Small intestine (tissue), 16 donors: Measurements from ENCODE around the gene PRSS38. TPM values are rescaled to one million over a fixed set of nuclear protein-coding genes. Genes with fewer than 3 reads are reported as not detected.

Source experiments
- DNase-seq, 2 donors: peaks; one replicate each; pipeline versions ENCODE4 v3.0.0 to v3.0.0-alpha.2; 2013
- FAIRE-seq: peaks from 2 replicates; lab custom pipeline; 2012; peaks lifted over from hg19 to GRCh38; lab: Jason Lieb, UNC
- H3K27ac ChIP-seq, 3 donors: one replicate each; pipeline ENCODE4 v1.5.1; 2013; ENCODE audit warnings: low read length in 2 of 3, mild to moderate bottlenecking in 2 of 3, control low read depth in 1 of 3, inconsistent platforms in 1 of 3, low read depth in 1 of 3, moderate library complexity in 1 of 3
- H3K27me3 ChIP-seq, 3 donors: one replicate each; pipeline ENCODE4 v1.6.1; 2013; ENCODE audit warnings: low read length in 3 of 3, inconsistent platforms in 1 of 3; ENCODE audit not compliant: control insufficient read depth in 3 of 3, insufficient read depth in 3 of 3
- H3K36me3 ChIP-seq, 3 donors: one replicate each; pipeline ENCODE4 v1.6.1; 2013; ENCODE audit warnings: low read length in 3 of 3, inconsistent platforms in 1 of 3, low read depth in 1 of 3, mild to moderate bottlenecking in 1 of 3, moderate library complexity in 1 of 3; ENCODE audit not compliant: control insufficient read depth in 3 of 3, insufficient read depth in 2 of 3
- H3K4me1 ChIP-seq, 3 donors: one replicate each; pipeline ENCODE4 v1.6.1; 2013; ENCODE audit warnings: low read length in 2 of 3, inconsistent platforms in 1 of 3, low read depth in 1 of 3, mild to moderate bottlenecking in 1 of 3, moderate library complexity in 1 of 3; ENCODE audit not compliant: control insufficient read depth in 3 of 3, insufficient read depth in 2 of 3
- H3K4me3 ChIP-seq, 3 donors: one replicate each; pipeline ENCODE4 v1.5.1; 2013; ENCODE audit warnings: low read length in 3 of 3, control low read depth in 1 of 3, inconsistent platforms in 1 of 3, low read depth in 1 of 3, mild to moderate bottlenecking in 1 of 3, moderate library complexity in 1 of 3
- H3K9me3 ChIP-seq, 2 donors: one replicate each; pipeline ENCODE4 v1.6.1; 2013; ENCODE audit warnings: low read depth in 1 of 2, low read length in 1 of 2; ENCODE audit not compliant: control insufficient read depth in 2 of 2, insufficient read depth in 1 of 2
- WGBS, 3 donors: extraction: QIAGEN DNeasy Blood & Tissue Kit; methylation state at CpG; one replicate each; pipeline ENCODE4 v1.1.7; 2013; 5-methylcytosine and 5-hydroxymethylcytosine counted together
- long read RNA-seq, 10 donors: transcript quantifications; one replicate each; lab custom pipeline, GENCODE V29; 2026
- polyA plus RNA-seq, 4 donors: library from polyadenylated mRNA; stranded (reverse) in 3 of 4; unstranded in 1 of 4; fragments of 200-250 nt in 3 of 4; fragments of 120-200 nt in 1 of 4; gene quantifications; one replicate each; pipeline versions ENCODE4 v1.2.1 to v1.2.3, GENCODE V29; 2013
- donor health status: healthy with polysubstance abuse.
- donor health status: control.
- donor health status: control.
- donor health status: Bipolar disorder and iron deficiency.
- donor health status: healthy.

Gene PRSS38
- not detected for polyA plus RNA-seq
- long read RNA-seq, donor 1 = 0 reads
- long read RNA-seq, donor 2 = 0 reads
- long read RNA-seq, donor 3 = 0 reads
- long read RNA-seq, donor 4 = 0 reads
- long read RNA-seq, donor 5 = 0 reads
- long read RNA-seq, donor 6 = 0 reads
- long read RNA-seq, donor 7 = 0 reads
- long read RNA-seq, donor 8 = 0 reads
- long read RNA-seq, donor 9 = 0 reads
- long read RNA-seq, donor 10 = 0 reads

GRCh38 chr1:227815468-227816409 lies at the start of gene PRSS38:
TSS of gene PRSS38 (plus strand) at chr1:227815675. CDS start at chr1:227815717, 42 bp downstream.
- Histone ChIP-seq H3K27me3 (no peaks in the 10 kb centered on the region), H3K36me3 (no peaks in the 10 kb centered on the region), H3K4me1 (no peaks in the 10 kb centered on the region), H3K4me3 (no peak within 1 kb of the TSS), H3K9me3 (peaks cover 0 to 20% of the 10 kb centered on the region in 2 donors), H3K27ac (no peak within 1 kb of the TSS)
- no peak for FAIRE-seq
- DNase-seq = no peak
- 93 to 96% (median 94%) methylated on average over 42 to 44 of the region's 44 CpGs for WGBS, 3 donors

- WGBS, 3 donors = 24 to 53% (median 27%) methylated on average over 16 to 17 of the region's 17 CpGs
- Histone ChIP-seq H3K9me3 (no peaks in the 10 kb centered on the region), H3K27me3 (no peaks in the 10 kb centered on the region), H3K4me1 (peaks cover 0 to 17% (median 0%) of the 10 kb centered on the region in 3 donors), H3K27ac (peak overlapping the region in 2 of 3 donors; percentile 2 to 28), H3K4me3 (no peak overlapping the region), H3K36me3 (peaks cover 0 to 88% (median 2%) of the 10 kb centered on the region in 3 donors)
- peak; percentile 44 to 64 for DNase-seq
- FAIRE-seq = no peak
These were observed 49.4 kb upstream of the PRSS38 start for GRCh38 chr1:227766015-227766634.

GRCh38 chr1:227766653-227767277 lies 48.7 kb upstream of the PRSS38 start:
- Histone ChIP-seq H3K9me3 (no peaks in the 10 kb centered on the region), H3K4me1 (peaks cover 0 to 17% (median 0%) of the 10 kb centered on the region in 3 donors), H3K4me3 (no peak overlapping the region), H3K27ac (peak overlapping the region in 2 of 3 donors; percentile 6 to 28), H3K36me3 (peaks cover 0 to 87% (median 2%) of the 10 kb centered on the region in 3 donors), H3K27me3 (no peaks in the 10 kb centered on the region)
- no peak for DNase-seq
- WGBS, 3 donors = 70 to 83% (median 75%) methylated on average over 19 of the region's 19 CpGs
- no peak for FAIRE-seq

GRCh38 chr1:227767401-227768124 lies 47.9 kb upstream of the PRSS38 start:
- FAIRE-seq (no peak), DNase-seq (no peak)
- H3K4me3 ChIP-seq = no peak overlapping the region
- no peaks in the 10 kb centered on the region for H3K9me3 ChIP-seq
- peaks cover 0 to 16% (median 0%) of the 10 kb centered on the region in 3 donors for H3K4me1 ChIP-seq
- no peaks in the 10 kb centered on the region for H3K27me3 ChIP-seq
- H3K27ac ChIP-seq = peak overlapping the region in 1 of 3 donors; percentile 31
- 79 to 82% (median 81%) methylated on average over 6 of the region's 6 CpGs for WGBS, 3 donors
- peaks cover 0 to 87% (median 2%) of the 10 kb centered on the region in 3 donors for H3K36me3 ChIP-seq

- peak overlapping the region in 2 of 3 donors; percentile 28 to 31 for H3K27ac ChIP-seq
- peaks cover 0 to 11% (median 0%) of the 10 kb centered on the region in 3 donors for H3K4me1 ChIP-seq
- no peak for FAIRE-seq
- no peaks in the 10 kb centered on the region for H3K27me3 ChIP-seq
- peak; percentile 37 to 75 for DNase-seq
- WGBS, 3 donors = 64 to 78% (median 76%) methylated on average over 7 of the region's 7 CpGs
- peaks cover 0 to 83% (median 2%) of the 10 kb centered on the region in 3 donors for H3K36me3 ChIP-seq
- H3K4me3 ChIP-seq = no peak overlapping the region
- H3K9me3 ChIP-seq = no peaks in the 10 kb centered on the region
These were observed 47.4 kb upstream of the PRSS38 start for GRCh38 chr1:227768125-227768439.

- Histone ChIP-seq H3K36me3 (peaks cover 0 to 78% (median 2%) of the 10 kb centered on the region in 3 donors), H3K4me3 (no peak overlapping the region), H3K27me3 (no peaks in the 10 kb centered on the region), H3K4me1 (peaks cover 0 to 11% (median 0%) of the 10 kb centered on the region in 3 donors), H3K27ac (peak overlapping the region in 1 of 3 donors; percentile 31), H3K9me3 (no peaks in the 10 kb centered on the region)
- FAIRE-seq = no peak
- DNase-seq = no peak
- 85 to 95% (median 93%) methylated on average over 6 of the region's 6 CpGs for WGBS, 3 donors
These were observed 46.8 kb upstream of the PRSS38 start for GRCh38 chr1:227768640-227769039.

- Histone ChIP-seq H3K4me1 (peaks cover 0 to 11% (median 0%) of the 10 kb centered on the region in 3 donors), H3K36me3 (peaks cover 0 to 71% (median 2%) of the 10 kb centered on the region in 3 donors), H3K4me3 (no peak overlapping the region), H3K9me3 (no peaks in the 10 kb centered on the region), H3K27me3 (no peaks in the 10 kb centered on the region), H3K27ac (no peak overlapping the region)
- 93 to 95% (median 95%) methylated on average over 20 of the region's 20 CpGs for WGBS, 3 donors
- FAIRE-seq (no peak), DNase-seq (no peak)
These were observed 46.2 kb upstream of the PRSS38 start for GRCh38 chr1:227769047-227769935.
